Embryonic facial prominence (tissue), 1 donor: ENCODE data around the gene TMEM132D.

Source experiments
- DNase-seq: peaks from one replicate; pipeline ENCODE4 v3.0.0-alpha.2; 2016; ENCODE audit errors: extremely low spot score

Gene TMEM132D

DNA sequence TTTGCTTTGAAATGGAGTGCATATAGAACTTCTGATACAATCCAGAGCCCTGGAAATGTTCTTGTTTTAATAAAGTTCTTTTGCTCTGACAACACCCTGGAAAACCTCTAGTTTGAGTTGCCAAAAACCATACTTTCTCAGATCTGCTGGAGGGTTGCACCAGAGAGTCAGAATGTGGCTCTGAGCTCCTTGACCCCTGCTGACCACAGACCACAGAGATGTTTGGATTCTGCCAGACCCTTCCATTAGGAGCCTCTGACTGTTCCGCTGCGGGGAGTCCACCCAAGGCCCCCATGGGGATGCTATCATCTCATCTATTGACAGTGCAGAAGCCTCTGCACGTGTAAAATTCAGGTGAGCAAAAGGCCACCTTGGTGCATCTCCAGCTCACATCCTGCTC is 718.0 kb downstream of the TMEM132D start:
- DNase-seq, result no peak

DNA sequence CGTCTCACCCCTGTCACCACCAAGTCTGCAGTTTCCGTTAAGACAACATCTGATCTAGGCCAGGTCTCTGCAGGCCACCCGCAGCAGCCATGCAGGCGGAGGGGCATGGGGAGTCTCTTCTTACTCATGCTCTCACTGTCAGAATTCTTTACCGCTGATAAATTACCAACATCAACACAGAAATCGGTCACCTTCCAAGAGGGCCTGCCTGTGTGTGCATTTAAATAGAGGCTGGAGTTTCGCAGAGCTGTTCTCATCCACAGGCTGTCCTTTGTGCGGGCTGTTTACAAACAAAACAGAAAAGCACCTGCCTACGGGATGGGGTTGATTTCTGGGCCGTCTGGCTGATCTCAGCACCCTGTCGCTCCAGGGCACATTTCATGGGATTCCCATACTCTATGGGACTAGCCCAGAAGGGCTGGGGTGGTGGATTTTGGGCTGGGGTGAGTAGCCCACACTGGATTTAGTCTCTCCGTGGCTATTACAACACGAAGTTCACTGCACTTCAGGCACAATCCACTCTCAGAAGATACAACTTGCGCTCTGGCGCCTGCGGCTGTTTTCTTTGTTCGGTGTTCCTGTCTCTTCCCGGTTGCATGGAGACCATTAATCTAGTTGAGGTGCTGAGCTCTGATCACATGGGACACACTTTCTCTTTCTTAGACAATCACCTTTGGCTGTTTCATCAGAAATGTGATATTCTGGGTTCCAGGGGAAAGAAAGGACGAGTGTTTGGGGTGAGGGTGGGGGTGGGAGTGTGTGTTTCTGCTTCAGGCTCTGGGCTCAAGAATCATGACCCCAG is 719.5 kb downstream of the TMEM132D start:
- DNase-seq, result no peak

DNA sequence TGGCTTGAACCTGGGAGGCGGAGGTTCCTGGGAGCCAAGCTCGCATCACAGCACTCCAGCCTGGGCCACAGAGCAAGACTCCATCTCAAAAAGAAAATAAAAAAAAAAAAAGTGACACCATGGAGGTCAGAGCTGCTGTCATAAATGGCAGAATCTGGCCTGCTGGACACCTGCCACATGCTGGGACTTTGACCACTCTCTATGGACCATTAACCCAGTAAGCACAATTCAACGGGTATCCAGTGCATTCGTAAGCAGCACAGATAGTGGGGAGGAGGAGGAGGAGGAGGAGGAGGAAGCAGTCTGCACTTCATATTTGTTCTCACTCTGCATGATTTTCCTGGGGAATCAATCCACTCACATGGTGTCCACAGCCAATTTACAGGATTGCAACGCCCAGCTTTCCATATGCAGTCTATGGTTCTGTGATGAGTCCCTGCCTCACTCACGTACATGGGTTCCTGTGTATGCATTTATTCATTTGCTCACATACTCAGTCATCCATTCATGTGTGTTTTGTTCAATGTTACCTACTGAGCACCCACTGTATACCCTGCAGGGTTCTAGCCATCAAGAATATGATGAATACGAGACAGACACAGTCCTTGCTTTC is 723.8 kb downstream of the TMEM132D start:
- DNase-seq, result no peak

DNA sequence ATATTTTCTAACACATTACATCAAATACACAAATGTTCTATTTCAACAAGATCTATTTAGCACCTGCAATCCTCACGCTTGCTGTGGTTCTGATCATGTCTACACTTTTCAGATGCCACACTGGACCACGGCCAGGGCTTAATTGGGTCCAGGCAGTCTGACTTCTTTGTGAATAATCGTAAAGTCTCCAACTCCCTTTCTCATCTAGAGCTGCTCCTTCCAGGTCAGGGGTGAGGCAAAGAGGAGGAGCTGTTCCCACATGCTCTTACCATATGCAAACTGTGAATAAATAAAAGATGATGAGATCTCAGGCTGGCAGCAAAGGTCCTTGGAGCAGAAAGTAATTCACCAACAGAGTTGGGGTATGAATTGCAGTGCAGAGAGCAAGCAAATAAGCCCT is 733.9 kb downstream of the TMEM132D start:
- no peak for DNase-seq

- DNase-seq, result no peak
Measured at GRCh38 chr12:129163861-129164260, 740.0 kb downstream of the TMEM132D start.

DNA sequence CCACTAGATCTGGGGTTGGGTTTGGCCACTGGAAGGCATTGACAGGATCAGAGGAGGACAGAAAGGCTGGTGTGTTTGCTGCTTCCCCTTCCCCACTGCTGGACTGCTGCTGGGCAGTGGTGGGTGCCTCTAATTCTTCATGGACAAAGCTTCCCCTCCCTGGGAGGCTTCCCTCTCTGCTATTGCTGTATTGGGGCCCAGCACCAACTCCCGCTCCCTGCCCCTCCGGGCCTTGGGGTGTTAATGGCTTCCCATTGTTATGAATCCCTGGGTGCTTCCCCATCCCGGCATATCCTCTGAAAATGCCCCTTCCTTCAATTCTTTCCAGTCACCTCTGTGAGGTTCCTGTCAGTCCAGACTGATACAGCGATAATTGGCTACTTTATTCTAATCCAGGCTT is 740.4 kb downstream of the TMEM132D start:
- no peak for DNase-seq

DNA sequence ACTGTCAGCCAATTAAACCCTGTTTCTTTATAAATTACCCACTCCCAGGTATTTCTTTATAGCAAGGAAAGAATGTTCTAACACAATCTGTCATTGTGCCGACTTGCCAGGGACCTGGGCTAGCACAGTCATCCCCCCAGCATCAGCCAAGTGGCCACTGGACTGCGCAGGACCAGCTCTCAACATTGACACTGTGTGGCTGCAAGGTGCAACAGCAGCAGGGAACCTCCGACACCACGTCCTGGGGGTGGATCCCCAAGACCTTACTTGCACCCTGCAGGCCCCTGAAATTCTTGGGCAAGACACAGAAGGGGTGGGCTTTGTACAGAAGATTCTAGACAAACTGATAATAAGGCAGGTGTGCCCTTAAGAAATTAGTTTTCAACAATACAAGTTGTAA is 741.0 kb downstream of the TMEM132D start:
- DNase-seq, result no peak

GRCh38 chr12:129161511-129161910 is 742.3 kb downstream of the TMEM132D start:
- DNase-seq, result no peak

DNA sequence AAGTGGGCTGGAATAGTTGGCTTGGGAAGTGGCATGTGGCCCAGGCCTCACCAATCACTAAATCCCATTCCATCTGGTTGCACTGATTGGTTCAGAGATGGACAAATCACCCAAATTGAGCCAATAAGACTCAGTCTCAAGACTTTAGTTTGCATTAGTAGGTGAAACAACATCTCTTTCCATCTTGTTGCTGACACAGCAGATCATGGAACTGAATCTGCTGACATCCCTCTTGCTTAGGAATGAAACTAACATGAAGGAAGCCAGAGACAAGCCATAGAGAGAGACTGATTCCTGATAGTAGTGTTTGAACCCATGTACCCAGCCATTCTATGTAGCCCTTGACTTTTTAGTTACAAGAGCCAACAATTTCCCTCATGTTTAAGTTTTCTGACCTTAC is 743.5 kb downstream of the TMEM132D start:
- no peak for DNase-seq

DNA sequence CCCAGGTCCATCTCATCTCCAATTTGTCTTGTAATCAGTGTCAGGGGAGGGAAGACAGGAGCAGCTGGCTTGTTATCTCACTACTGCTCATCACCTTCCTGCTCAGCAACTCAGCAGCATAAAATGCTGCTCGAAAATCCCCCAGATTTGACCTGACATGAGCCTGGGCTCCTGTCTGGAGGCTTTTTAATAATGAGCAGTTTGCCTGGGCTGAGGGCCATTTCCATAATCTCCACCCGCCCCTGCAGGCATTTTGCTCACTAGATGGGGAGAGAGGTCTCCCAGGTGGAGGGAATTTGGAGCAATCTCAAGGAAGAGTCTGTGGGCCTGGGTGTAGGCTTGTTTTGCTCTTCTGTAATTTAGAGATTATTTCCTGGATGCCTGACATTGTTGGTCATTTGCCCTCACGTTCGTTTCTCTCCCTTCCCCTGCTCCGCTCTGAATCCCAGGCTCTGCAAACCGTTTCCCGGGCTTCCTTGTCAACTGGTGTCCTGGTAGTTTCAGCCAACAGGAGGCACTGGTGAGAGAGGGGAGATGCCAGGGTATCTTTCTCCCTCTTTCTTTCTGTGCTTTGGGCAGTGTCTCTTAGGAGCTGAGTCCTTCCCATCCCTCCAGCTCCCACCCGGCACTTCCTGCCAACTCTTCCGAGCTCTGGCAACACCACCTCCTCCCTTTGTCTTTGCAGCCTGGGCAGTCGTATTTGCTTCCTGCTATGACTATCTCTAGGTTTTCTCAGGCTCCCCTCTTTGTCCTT is 751.3 kb downstream of the TMEM132D start:
- no peak for DNase-seq

- DNase-seq, result no peak
Measured at GRCh38 chr12:129150721-129151120, 753.1 kb downstream of the TMEM132D start.

DNA sequence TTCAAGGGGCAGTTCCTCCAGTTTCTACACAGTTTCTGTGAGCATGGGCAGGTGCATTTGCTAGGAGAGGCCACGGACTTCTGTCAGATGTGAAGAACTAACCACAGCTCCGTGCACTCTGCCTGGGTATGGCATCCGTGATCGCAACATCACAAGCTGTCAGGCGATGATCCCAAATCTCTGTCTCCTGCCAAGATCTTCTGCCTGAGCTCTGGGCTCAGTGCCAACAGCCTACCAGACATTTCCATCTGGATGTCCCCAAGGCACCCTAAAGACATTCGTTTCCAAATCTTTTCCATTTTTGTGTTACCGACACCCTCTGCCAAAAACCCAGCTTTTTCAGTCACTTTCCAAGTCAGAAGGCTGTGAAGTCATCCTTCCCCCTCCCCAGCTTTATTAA is 758.4 kb downstream of the TMEM132D start:
- DNase-seq, result no peak

DNA sequence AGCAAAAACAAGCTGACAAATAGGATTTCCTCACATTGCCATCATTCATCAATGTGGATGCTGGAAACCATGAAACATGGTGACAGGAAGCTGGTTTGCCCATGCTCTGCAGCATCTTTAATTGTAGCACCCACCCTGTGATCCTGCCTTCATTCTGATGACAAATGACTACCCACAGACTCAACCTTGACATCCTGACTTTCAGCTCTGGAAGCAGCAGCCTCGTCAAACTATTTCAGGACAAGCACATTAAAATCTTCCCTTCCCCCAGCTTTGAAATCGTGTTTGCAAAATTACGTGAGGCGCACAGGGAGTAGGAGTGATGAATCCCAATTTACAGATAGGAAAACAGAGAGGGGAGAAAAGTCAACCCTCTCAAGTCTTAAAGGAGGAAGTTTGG is 765.0 kb downstream of the TMEM132D start:
- no peak for DNase-seq

DNA sequence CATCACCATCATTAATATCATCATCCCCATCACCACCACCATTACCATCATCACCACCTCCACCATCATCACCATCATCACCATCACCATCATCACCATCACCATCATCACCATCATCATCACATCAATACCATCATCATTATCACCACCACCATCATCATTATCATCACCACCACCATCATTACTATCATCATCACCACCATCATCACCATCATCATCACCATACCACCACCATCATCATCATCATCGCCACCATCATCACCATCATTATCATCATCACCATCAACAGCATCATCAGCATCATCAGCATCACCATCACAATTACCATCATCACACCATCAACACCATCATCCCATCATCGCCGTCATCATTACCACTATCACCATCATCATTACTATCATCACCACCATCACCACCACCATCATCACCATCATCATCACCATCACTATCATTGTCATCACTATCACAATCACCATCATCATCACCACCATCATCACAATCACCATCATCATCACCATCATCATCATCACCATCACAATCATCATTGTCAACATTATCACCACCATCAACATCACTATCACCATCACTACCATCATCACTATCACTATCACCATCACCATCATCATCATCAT is 767.0 kb downstream of the TMEM132D start:
- no peak for DNase-seq

GRCh38 chr12:129127771-129128170 is 776.1 kb downstream of the TMEM132D start:
- DNase-seq, result no peak

DNA sequence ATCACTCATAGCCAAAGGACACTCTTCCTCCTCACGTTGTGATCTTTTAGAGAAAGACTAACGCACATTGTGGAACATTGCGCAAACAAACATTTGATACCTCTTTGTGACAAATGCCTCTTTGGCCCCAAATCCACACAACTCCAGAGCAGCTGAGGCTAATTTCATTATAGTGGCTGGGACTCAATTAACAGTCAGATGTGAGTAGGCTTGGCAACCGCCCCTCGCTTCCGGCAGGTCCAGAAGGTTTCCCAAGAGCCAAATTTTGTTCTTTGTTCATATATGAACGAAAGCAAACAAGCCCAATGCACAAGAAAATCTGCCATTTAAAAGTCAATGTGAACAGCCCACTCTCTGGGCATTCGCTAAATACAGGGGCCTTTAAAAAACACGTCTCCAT is 776.6 kb downstream of the TMEM132D start:
- no peak for DNase-seq

GRCh38 chr12:129119537-129119936 is 784.3 kb downstream of the TMEM132D start:
- no peak for DNase-seq

DNA sequence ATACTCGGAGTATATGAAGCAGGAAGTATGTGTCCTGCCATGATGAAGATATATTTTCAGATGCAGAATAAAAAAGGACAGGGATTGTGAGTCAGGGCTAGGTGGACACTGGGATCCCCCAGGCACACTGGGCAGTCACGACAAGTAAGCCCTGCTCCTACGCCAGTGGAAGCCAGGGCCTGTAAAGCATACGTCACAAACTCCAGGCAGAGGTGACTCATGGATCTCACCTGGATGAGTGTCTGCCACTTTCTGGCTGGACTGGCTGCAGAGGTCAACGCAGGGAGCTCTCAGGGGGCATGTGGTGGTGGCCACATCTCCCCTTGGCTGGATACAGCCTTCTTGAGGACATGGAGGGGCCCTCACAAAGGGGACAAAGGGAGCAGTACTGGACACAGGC is 788.3 kb downstream of the TMEM132D start:
- DNase-seq, result no peak

GRCh38 chr12:129110575-129110974 is 793.2 kb downstream of the TMEM132D start:
- no peak for DNase-seq

GRCh38 chr12:129109174-129110001 is 794.4 kb downstream of the TMEM132D start:
- no peak for DNase-seq

GRCh38 chr12:129106772-129107171 is 797.1 kb downstream of the TMEM132D start:
- no peak for DNase-seq
